GM19324 (cell line): ENCODE data around the gene NFASC.

ENCODE experiments used
- ATAC-seq: cut with Tn5 transposase; IDR thresholded peaks from one replicate; pipeline ENCODE4 v1.9.1; 2021; ENCODE audit warnings: mild to moderate bottlenecking, moderate library complexity; ENCODE audit not compliant: unreplicated experiment, low FRiP score

NFASC gene

DNA sequence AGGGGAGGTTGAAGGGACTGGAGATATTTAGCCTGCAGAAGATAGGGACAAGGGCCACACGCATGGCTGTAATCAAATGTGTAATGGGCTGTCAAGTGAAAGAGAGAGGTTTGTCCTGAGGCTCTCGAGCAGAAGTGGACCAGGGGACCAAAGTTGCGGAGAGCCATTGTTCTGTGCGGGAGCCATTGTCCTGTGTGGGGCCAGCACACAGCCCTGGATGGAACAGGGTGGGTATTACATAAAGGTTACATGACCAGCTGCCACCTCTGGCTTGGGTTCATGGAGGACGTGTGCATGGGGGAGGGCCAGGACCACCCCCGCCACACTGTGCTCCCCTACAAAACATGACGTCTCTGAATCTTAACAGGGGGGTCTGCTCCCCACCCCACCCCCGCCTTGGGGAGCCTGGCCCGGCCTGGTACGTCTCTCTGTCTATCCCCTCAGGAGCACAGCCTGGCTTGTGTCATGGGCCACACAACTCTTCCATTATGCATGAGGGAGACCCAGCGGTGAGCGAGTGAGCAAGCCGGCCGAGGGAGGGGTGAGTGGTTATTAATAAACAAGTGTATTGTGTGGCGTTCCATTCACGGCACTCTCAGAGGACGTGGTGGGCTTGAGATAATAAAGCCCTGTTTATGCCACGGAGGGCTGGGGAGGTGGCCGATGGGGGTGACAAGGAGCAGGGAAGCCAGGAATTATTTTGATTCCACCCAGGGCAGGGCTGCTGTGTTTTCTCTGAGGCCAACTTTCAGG lies at the start of gene NFASC:
Gene NFASC, plus strand, starts transcription at position 703 of the 753 bp plus-strand sequence. CDS start 73,454 bp downstream, outside the sequence.
- no peak for ATAC-seq

DNA sequence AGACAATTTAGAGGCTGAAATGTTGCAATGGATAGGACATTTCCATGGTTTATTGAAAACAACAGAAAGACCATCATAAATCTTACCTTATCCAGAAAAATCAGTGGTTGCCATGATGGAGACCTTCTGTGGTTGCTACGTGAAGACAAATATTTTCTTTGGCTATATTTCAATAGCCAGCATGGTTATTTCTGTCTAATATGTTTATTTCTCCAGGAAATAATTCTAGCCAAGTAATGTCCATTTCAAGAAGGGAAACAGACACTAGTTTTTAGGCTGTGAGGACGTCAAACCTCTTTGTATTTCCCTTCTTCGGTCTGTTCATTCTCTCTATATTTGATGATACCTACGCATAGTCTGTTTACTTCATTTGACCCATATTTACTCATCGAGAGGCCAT lies 49.2 kb upstream of the NFASC start:
- no peak for ATAC-seq

DNA sequence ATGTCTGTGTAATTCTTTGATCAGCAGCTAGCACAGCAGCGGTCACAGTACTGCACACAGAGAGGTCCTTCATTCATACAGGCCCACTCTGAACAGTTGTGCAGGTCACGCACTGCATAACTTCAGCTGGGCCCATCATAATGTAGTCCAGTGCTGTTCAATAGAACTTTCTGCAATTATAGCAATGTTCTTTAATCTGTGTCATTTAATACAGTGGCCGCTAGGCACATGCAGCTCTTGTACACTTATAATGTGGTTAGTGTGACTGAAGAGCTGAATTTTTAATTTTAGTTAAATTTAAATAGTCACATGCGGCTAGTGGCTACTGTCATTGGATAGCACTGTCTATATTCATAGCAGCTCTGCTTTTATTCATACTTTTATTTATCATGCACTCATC lies 48.7 kb upstream of the NFASC start:
- no peak for ATAC-seq

DNA sequence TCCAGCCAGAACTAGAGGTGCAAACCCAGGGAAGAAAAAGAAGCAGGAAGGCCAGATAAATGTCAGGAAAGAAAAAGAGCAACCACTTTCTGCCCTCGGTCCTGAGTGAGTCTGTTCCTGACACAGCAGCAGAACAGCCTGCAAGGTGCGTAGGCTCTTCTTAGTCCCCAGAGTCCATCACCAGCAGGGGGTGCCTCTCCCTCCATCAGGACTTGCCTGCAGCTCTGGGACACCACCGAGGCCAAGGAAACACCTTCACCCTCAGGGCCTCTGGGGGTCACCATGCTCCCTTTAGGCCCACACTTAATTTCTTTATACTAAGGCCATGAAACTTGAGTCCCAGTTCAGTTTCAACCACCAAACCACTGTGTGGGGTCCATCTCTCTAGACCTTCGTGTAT lies 43.7 kb upstream of the NFASC start:
- no peak for ATAC-seq

DNA sequence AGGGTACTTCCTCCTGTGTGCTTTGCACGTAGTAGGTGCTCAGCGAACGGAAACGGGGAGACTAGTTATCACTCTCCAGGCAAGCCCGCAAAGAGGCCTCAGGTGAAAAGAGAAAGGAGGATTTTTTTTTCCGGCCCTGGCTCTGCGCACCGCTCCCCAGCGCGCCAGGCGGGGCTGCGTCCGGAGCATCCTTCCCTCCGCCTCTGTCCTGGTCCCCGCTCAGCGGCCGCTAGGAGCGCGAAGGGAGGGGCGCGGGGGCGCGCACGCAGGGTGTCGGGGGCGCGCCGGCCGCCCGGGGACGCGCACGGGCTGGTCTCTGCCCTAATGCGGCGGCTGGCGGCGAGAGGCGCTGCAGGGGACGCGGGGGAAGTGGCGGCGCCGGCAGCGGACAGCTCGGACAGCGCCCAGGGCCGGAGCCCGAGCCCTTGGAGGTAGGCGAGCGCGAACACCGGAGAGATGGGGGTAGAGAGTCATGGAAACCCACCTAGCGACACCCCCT lies 42.3 kb upstream of the NFASC start:
- ATAC-seq: no peak

DNA sequence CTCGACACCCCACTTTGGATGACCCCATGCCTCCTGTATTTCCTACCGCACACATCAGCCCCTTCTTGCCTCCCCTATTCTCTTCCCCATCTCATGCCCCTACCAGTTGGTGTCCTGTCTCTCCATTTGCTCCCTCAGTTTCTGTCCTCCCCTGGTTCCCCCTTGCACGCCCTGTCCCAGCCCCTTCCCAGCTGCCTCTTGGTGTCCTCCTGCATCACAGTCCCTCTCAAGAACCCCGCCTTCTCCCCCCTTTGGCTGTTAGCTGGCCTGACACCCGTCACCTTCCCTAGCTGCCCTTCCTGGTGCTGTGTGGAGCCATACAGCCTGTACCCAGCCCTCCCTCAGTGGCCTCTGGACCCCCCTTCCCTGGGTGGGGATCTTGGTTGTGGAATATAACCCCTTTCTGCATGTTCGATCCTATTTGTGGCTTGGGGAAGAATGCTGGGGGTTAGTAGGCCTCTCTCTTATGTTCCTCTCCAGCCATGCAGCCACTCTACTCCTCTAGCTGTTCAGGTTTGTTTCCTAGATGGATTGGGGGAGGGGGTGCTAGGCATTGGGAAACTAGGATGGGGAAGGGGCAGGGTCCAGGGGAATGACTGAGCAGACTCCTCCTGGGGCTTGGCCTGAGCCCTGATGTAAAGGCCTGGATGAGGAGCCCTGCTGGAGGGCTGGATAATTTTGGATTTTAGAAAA lies 41.4 kb upstream of the NFASC start:
- ATAC-seq: no peak

DNA sequence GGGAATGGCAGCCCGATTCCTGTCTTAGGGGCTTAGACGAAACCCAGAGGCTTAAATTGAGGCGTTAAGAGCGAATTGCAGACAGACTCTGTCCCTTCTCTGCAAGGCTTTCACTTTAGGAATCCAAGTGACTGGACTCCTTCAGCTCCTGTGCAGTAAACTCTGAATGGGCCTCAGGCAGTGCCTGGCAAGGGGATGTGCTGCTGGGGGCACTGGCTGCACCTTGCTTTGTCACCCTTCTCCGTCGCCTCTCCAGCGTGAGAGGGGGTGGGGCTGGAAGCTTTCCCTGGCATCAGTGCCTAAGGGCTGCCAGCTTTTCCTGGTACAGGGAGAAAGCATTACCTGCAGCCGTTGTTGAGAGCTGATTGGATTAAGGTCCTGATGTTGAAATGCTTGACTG lies 39.9 kb upstream of the NFASC start:
- no peak for ATAC-seq

DNA sequence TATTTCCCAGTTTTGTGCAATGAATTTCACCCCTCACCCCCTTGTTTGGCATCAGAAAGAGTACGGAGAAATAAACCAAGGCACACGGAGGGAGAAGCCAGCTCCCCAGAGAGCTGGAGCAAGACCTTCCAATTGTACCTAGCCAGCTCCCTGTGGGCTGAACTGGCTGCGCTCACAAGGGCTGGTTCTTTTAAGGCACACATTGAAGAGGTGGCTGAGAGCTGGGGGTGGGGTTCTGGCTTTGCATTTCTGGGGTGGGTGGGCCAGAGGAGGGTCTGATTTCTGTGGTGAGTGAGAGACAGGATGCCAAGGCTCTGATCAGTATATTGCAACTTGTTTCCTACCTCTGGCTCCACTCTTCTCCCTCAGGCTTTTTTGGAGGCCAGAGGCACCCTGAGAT lies 39.5 kb upstream of the NFASC start:
- no peak for ATAC-seq

DNA sequence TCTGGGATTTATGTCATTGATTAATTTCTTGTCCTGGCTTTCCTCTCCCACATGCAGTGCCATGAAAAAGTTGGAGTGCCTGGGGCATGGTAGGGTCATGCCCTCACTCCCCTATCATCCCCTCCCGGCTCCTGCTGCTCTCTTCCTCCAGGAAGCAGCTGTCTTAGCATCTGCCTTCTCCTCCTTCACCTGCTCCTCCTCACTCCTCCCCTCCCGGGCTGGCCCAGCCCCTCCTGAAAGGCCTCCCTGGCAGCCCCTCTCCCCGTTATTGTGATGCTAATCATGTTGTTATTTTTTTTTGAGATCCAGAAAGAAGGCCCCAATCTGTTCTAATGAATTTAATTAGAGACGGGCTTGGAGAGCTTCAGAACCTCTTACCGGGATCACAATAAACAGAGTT lies 36.3 kb upstream of the NFASC start:
- no peak for ATAC-seq

DNA sequence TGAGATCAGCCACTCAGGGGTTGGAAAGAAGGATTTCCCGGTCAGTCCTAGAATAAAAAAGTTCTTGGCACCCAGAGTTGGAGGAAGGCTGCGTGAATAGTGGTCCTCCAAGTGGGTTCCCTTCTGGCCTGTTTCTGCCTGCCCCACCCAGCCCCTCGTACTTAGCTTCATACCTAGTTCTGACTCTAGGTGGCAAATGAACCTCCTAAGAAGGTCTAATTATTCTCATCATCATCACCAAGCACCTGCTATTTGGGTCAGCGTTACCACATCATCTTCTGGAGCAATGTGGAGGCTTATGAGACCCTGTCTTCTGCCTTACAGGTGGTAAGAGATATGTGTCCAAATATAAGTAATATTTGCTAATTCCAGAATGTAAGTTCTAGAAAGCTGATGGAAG lies 35.9 kb upstream of the NFASC start:
- no peak for ATAC-seq

DNA sequence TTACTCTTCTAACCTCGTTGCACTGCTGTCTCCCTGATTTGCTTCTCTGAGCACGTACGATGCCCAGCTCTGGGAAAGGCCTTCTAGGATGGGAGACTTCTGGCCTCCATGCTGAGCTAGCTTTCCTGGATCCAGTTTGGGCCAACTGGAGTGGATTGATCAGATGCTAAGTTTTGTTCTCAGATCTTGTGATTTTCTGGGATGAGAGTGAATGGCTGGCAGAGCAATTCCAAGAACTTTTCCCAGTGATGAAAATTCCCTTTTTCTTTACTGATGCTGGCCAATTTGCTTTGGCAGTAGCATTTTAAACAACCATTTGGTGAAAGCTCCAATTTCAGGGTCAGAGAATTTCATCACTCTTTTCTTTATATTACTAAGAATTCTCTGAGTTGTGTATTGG lies 34.9 kb upstream of the NFASC start:
- no peak for ATAC-seq

DNA sequence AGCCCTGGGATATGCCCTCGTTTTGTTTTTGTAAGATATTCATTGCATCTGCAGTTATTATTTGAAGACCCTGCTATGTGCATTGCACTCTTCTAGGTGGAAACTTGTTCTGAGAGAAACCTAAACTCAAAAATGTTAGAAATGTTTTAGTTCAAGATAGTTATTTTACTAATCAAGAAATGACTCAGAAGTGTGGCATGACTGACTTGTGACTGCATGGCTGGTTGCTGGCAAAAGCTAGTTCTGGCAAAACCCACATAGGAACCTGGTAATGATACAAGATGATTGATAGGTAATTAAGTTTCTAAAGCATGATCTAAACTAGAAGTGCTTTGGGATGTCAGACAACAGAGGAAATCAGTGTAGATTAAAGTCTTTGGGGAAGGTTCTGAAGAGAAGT lies 33.8 kb upstream of the NFASC start:
- ATAC-seq: no peak

DNA sequence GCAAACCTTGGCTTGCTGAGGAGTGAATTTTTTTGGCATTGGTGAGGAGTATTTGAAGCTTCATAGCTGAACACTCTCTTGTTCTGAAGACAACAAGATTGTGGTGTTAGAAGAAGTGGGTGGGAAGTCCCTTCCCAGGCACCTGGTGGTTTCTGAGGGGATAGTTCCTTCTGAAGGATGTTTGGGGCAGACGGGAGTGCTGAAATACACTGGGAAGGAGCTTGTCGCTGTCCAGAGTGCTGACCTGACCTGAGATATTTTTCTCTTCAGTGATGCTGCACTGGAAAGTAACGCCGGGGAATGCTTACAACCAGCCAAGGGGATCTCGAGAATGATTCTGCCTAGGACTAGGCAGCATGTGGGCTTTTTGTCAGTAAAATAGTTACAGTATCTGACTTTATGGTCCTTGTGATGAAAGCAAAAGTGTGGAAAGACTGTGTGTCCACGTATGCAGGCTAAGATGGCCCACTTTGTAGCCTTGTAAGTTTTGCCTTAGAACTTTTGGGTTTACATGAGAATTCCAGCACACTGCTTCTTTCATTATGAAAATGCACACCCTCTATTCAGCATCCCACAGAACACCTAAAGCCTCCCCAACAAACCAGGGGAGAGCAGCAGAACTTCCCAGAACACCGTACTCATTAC lies 33.1 kb upstream of the NFASC start:
- no peak for ATAC-seq

DNA sequence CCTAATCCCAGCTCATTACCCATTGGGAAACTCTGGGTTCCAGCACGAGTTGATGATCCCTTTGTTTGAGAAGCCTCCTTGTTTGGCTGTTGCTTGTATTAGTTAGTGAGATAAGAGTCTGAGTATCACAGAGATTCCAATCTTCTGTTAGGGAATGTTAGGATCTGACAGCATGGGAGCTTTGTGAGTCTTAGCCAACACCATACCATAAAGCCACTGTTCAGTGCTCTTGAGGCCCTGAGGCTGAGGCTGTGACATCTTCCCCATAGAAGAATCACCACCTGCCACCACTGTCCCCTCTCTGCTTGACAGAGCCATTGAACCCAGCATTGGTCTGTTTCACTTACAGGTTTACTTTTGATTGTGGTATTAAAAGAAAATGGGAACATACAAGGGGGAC lies 29.3 kb upstream of the NFASC start:
- no peak for ATAC-seq

DNA sequence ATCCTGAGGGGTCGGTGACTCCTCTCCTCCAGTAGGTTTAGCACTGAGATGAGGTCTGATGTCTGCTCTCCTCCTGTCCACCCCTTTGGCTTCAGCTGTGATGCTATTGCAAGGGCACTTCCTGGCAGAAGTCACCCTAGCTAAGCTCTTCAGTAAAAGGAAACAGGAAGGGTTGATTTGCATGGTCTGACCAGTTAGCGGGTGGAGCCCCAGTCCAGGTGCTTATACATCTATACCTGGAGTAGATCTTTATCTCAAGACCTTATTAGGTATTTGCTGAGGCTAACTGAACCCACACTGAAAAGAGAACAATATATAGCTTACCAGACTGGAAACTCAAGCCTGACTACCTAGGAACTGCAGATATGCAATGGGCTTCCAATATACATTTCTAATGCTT lies 28.9 kb upstream of the NFASC start:
- no peak for ATAC-seq

DNA sequence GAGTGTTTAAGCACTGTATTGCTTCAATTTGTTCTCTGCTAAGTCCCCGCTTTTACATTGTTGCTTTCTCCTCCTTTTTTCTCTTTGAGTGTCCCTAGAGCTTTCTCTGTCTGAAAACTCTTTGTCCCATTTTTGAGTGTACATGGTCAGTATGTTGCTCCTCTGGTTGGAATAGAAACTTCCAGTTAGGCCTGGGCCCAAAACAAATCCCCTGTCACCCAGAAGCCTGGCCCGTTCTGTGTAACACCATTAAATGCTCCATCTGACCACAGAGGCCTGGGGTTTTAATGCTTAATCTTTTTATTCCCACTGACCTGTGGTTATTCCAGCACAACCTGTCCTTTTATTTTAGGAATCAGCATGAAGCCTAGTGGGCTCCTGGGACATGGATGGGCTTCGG lies 28.3 kb upstream of the NFASC start:
- ATAC-seq: no peak

DNA sequence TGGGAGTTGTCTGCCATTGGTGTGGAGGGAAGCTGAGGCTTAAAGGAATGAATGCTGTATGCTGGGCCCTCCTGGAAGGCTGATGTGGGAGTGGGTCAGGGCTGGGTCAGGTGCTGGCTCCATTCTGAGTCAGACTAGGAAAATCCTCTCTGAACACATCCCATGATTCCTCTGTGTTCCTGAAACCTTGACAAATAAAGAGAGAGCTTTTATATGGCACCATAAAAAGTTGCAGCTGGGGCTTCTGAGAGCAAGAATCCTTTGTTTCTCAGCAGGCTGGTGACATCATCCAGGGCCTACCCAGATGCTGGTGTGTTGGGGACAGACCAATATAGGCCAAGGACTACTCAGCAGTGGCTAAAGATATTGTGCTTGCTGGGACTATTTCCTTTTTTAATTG lies 27.8 kb upstream of the NFASC start:
- no peak for ATAC-seq

DNA sequence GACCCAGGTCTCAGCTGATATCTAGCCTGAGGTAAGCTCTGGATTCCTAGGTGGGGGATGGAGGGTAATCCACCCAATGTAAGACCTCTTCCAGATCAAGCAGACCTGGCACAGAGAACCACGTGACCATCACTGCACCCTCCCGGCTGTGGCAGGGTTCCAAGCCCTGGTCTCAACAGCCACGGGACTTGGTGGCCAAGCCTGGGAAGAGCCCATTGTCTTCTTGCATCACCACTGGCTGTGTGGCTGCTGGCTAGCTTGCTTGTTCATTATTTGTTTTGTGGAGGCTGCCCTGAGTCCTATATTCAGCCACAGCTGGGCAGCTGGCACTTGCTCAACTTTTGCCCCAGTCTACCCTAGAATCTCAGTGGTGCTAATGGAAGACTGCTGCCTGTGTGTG lies 24.1 kb upstream of the NFASC start:
- ATAC-seq: no peak

DNA sequence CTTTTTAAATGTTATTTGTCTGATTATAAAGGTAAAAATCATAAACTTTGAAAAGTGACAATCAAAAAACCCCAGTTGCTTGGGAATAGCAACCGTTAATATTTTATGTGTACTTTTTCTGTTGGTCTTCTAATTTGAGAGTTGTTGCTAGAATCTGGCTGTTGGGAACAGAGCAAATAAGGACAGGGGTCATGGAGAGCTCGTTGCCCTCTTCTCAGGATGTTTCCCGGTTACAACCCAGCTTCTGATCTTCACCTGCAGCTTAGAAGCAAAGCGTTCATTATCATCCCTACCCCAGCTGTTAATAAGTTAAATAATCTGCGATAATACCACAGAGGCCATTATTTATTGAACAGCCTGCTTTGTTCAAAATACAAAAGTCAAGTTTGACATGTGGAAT lies 22.1 kb upstream of the NFASC start:
- no peak for ATAC-seq

DNA sequence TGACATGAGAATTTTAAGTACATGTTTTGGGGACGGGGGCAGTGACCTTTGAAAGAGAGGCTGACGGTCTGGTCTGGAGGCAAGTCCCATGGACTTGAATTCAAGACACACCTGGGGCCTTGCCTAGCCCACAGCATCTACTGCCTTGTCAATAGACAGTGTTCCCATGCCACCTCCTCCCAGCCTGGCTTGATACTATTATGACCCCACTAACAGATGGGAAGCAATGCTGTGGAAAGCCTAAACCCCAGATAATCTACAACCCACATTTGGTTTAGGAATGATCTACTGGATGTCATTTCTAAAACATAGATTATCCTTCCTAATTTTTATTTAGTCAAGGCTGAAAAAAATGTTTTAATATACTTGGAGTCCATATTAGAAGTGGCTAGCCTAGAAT lies 17.8 kb upstream of the NFASC start:
- no peak for ATAC-seq

DNA sequence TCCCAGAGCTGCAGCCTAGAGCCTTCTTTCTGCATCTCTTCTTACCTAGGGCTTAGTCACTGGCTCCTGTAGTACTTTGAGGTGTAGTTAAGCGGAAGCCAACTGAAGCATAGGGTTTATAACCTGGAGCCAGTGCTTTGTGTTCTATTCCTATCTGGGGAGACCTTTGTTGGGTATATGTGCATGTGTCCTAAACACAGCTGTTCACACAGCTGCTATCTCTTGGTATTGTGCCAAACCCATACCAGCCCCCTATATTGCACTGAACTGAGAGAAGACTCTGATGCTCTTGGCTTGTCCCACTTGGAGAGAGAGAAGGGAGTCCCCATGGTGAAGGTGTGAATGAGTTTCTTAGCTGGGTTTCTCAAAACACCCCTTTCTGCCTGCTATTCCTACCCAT lies 17.2 kb upstream of the NFASC start:
- ATAC-seq: no peak

DNA sequence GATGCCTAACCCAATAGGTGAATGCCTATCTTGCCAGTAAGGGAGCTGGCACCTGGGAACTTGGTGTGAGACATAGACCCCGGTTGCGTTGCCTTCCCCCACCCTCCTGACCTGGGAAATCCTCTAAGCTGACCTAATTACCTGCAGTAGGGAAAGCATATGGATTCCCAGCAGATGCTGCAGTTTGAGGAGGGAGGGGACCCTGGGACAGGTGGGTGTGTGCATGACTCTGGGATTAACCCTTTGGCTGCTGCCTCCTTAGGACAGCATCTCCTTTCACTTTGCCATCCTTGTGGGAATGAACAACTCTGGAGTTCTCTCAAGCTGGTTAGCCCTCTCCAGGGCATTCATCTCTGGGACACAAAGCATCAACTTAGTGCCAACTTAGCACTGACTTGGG lies 16.4 kb upstream of the NFASC start:
- no peak for ATAC-seq
